GM11168 (cell line): ENCODE results near the gene KPNA1.
"Not testable (repeated sequence)": the region's sequence is repeated elsewhere in the genome, so short reads cannot be mapped to it uniquely, and the experiment has no call there.

ENCODE experiments used
- in situ Hi-C: fragments of 300-500 bp; cut with MboI; formaldehyde crosslinking; loops from one replicate; pipeline ENCODE4 v1.12.0; 2022; ENCODE audit warnings: low sequenced_read_pairs; ENCODE audit not compliant: unreplicated experiment

The KPNA1 gene

GRCh38 chr3:122523317-122523716 is 8.6 kb upstream of the KPNA1 start:
- in situ Hi-C loops = loop anchor here (5.0 kb wide), 1 partner anchor 34 kb away; no protein-coding TSS in a partner anchor

GRCh38 chr3:122520861-122521260 is 6.1 kb upstream of the KPNA1 start:
- in situ Hi-C loops = loop anchor here (5.0 kb wide), 1 partner anchor 36 kb away; no protein-coding TSS in a partner anchor

GRCh38 chr3:122519693-122520092 is 5.0 kb upstream of the KPNA1 start:
- in situ Hi-C loops = loop anchor here (5.0 kb wide), 1 partner anchor 38 kb away; no protein-coding TSS in a partner anchor

GRCh38 chr3:122516846-122517360 is 2.2 kb upstream of the KPNA1 start:
- in situ Hi-C loops = no loop called here

GRCh38 chr3:122515870-122516269 is 1.1 kb upstream of the KPNA1 start:
- in situ Hi-C loops = no loop called here

- in situ Hi-C loops = no loop called here
These were observed 305 bp upstream of the KPNA1 start for GRCh38 chr3:122515020-122515468.

GRCh38 chr3:122513386-122514122 is 1.2 kb downstream of the KPNA1 start:
- in situ Hi-C loops = no loop called here

GRCh38 chr3:122512284-122512683 is 2.5 kb downstream of the KPNA1 start:
- in situ Hi-C loops = no loop called here

GRCh38 chr3:122510878-122511535 is 3.7 kb downstream of the KPNA1 start:
- in situ Hi-C loops = no loop called here

- in situ Hi-C loops = not testable (repeated sequence)
These were observed 5.8 kb downstream of the KPNA1 start for GRCh38 chr3:122508944-122509343.

GRCh38 chr3:122508135-122508914 is 6.4 kb downstream of the KPNA1 start:
- in situ Hi-C loops = no loop called here

- in situ Hi-C loops = no loop called here
These were observed 8.3 kb downstream of the KPNA1 start for GRCh38 chr3:122506450-122506849.

GRCh38 chr3:122505676-122506075 is 9.1 kb downstream of the KPNA1 start:
- in situ Hi-C loops = no loop called here

GRCh38 chr3:122502941-122503340 is 11.8 kb downstream of the KPNA1 start:
- in situ Hi-C loops = no loop called here

GRCh38 chr3:122502139-122502538 is 12.6 kb downstream of the KPNA1 start:
- in situ Hi-C loops = no loop called here

- in situ Hi-C loops = not testable (repeated sequence)
These were observed 13.8 kb downstream of the KPNA1 start for GRCh38 chr3:122500964-122501363.

GRCh38 chr3:122498152-122498551 is 16.6 kb downstream of the KPNA1 start:
- in situ Hi-C loops = no loop called here

- in situ Hi-C loops = no loop called here
These were observed 17.3 kb downstream of the KPNA1 start for GRCh38 chr3:122497425-122497824.

GRCh38 chr3:122496508-122496907 is 18.2 kb downstream of the KPNA1 start:
- in situ Hi-C loops = no loop called here

GRCh38 chr3:122493296-122493695 is 21.4 kb downstream of the KPNA1 start:
- in situ Hi-C loops = no loop called here
